Stimulated activated CD4-positive, alpha-beta T cell treated with anti-CD3 and anti-CD28 coated beads, Interleukin-4, amount 100 ng/mL, for 24 hours (primary cell): ENCODE data around the gene DLX5.
"Not testable (repeated sequence)": the region's sequence is repeated elsewhere in the genome, so short reads cannot be mapped to it uniquely, and the experiment has no call there.

ENCODE experiments used
- DNase-seq: peaks from one replicate; pipeline ENCODE4 v3.0.0-alpha.2; 2020

DLX5 gene

DNA sequence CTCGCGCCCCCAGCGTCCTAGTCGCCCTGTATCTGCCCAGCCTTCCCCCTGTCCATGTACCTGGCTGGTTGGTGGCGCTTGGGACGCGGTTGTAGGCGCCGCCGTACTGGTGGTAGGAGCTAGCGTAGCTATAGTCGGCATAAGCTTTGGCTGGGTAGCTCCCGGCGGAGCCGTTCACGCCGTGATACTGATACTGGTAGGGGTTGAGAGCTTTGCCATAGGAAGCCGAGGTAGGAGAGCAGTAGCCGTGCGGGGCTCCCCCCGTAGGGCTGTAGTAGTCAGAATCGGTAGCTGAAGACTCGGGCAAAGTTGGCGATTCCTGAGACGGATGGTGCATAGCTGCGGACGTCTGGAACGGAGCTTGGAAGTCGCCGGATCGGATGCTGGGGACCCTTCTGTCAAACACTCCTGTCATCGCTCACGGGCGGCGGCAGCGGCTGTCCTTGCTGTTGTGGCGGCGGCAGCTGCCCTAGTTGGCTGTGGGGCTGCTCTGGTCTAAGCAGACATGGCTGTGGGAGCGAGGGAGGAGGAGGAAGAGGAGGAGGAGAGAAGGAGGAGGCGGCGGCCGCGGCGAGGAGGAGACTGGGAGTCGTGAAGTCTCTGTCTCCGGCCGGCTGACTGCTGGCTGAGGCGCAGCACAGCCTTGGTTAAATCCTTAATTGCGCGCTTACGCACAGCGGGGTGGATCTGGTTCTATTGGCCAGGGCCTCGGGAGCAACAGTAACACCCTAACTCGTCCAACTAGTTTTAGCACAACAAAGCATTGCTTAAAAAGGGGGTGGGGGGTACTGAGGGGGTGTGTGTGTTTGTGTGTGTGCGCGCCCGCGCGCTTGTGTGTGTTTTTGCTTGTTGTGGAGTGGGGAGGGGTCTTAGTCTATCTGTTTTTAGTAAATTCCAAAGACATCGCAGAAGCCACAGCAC, at the start of gene DLX5:
Gene DLX5, minus strand, starts transcription at position 623 of the 921 bp plus-strand sequence. Its CDS starts 208 bp downstream, at position 415.
- no peak for DNase-seq

DNA sequence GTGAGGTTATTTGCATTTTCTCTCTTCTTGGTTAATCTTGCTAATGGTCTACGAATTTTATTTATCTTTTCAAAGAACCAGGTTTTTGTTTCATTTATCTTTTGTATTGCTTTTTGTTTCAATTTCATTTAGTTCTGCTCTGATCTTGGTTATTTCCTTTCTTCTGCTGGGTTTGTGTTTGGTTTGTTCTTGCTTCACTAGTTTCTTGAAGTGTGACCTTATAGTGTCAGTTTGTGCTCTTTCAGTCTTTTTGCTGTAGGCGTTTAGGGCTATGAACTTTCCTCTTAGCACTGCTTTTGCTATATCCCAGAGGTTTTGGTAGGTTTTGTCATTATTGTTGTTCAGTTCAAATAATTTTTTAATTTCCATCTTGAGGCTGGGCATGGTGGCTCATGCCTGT, 47.4 kb upstream of the DLX5 start:
- not testable (repeated sequence) for DNase-seq

DNA sequence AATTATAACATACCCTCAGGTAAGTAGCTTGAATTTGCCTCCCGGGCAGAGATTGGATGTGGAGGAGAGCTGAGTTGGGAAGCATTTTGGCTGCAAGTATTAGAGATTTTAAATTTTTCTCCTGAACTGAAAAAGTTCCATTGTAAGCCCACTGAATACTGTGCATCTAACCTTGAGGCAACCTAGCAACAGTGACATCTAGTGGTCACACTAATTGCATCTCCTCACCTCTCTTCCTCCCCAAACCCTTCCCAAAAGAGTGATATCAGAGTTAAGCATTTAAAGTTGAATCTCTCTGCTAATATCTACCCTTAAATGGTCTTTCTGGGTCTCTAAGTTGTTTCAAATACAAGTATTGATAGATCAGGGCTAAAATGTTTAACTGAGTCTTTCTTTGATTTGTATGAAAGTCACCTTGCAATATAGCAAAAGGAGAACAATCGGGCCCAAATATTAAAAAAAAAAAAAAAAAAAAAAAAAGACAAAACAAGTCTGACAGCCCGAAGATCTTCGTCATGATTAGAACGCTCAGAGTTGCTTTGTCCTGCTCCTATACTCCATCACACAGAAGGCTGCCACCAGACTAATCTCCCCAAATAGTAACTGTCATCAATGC, 40.4 kb upstream of the DLX5 start:
- DNase-seq = peak; percentile 32

- DNase-seq = no peak
Observed at GRCh38 chr7:97064020-97064419, 39.4 kb upstream of the DLX5 start.

DNA sequence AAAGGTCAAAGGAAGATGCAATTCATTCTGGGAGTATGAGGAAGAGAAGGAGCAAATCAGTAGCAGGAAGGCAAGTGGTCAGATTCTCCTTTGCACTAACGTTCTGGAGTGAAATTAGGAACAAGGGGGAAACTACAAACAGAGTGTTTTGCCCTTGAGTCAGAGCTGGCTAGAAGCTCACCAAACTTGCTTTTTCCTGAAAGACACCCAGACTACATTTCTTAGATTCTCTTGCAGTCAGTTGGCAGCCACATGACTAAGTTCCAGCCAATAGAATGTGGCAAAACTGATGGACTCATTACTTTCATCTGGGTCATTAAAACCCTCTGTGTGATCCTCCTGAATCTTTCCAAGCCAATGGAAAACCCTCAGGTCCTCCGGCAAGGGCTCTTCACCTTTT, 18.6 kb upstream of the DLX5 start:
- no peak for DNase-seq

DNA sequence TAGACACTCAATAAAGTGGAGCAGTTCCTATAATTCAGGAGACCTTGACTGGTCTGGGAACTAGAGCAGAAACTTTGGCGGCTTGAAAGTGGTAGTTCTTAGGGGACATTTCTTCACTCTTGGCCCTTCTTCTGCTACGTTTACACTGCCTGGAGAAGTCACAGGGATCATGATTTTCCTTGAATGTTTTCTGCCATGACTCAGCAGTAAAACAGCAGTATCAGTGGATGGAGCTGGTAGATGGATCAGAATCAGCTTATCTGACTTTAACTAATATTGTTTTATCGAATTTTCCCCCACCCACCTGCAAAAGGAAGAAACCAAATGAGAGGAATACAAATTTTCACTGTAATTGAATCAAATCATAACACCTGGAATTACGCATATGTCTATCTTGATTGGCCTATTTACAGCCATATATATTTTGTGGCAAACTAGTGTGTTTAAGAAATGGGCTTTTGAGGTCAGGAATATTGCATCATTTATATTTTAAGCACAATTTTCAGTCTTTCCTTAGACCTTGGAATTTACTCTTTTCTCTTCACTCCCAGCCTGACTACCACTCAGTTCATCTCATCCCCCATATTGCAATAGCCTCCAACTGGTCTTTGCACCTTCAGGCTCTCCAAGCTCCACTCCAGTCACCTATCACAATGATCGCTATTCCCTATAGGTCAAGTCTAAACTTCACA, 14.9 kb upstream of the DLX5 start:
- DNase-seq = no peak

- not testable (repeated sequence) for DNase-seq
Observed at GRCh38 chr7:97034213-97034852, 9.7 kb upstream of the DLX5 start.

- DNase-seq = peak; percentile 73
Observed at GRCh38 chr7:97027427-97028234, 3.0 kb upstream of the DLX5 start.

DNA sequence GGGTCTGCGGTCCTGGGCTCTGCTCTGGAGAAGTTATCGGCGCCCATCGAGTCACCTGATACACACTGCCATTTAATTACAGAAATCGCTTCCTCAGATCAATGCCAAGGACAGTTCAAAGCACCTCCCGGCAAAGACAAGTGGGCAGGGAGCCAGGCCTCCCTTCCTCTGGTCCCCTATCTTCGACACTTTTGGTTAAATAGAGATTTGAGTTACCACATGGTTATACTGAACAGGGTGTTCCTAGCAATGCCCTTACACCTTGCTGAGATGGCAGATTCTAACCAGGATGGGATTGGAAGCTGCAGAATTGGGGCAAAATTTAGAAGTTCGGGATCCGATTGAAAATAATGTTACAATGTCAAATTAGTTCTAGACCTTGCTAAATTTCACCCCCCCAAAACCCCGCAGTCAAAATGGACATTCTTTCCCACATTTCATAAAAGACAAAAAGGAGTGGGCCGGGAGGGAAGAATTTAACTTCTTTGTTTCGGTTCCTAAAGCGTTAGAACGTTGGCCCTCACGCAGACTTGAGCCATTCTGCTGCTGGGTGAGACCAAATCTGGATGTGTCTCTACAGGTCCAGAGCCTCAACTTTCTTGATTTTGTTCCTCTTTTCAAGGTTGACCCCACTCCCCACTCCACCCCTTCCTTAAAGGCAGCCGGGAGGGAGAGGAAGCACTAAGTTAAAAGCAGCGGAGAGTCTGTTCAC, 2.2 kb upstream of the DLX5 start:
- DNase-seq = no peak

GRCh38 chr7:97025983-97026714, 1.5 kb upstream of the DLX5 start:
- peak; percentile 10 for DNase-seq

GRCh38 chr7:97025130-97025499, 484 bp upstream of the DLX5 start:
- no peak for DNase-seq

GRCh38 chr7:97022491-97023306, 1.9 kb downstream of the DLX5 start:
- DNase-seq = no peak

DNA sequence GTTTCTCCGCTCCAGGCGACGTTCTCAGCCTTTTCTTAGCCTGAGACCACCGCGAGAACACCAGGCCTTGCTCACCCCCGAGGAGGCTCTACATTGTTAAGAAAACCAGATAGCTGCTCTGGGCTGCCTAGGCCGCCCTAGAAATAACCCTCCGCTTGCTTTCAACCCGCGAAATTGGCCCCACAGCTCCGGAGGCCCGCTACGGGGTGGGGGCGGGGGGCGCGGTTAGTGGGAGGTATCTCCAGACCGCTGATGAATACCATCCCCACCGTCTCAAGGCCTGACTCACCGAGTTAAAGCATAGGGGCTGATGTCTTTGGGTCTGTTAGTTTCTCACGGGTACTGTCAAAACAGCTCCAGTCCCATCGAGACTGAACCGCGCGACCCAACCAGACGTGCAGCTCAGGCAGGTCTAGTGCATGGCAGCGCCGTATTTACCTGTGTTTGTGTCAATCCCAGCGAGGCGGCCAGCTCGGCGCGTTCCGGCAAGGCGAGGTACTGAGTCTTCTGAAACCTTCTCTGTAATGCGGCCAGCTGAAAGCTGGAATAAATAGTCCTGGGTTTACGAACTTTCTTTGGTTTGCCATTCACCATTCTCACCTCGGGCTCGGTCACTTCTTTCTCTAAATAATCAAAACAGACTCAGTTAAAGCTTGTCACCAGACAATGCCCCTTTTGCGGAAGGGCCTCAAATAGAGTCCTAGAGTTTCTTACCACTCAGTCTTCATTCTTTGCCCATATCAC, 2.7 kb downstream of the DLX5 start:
- DNase-seq = no peak

DNA sequence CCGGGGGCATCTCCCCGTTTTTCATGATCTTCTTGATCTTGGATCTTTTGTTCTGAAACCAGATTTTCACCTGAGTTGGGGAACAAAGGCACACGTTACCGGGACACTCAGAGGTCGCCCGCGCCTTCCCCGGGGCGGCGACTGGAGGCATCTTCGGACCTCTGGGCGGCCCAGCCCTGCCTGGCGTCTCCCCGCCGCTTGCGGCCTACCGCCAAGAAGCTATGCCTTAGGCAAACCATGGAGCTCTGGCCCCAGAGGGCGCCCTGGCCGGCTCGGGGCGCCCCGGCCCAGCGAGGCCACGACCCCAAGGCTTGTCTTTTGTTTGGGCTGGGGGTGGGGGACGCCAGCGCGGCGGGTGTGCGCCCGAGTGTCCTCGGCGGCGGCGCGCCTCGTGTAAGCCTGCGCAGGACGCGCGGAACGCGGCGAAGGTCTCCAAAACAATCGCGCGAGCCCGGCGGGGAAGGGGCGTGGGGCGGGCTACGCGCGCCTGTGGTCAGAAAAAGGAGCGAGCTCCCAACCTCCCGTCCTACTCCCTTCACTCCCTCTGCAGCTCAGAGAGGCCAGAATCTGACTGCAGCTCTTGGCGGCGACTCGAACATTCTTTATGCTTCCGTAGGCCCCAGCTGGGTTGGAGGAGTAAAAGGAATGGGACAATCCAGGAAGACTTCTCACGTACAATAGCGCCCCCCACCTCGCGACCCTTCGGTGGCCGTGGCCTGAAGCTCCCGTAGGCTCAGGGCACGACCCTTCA, 3.5 kb downstream of the DLX5 start:
- DNase-seq = no peak

GRCh38 chr7:97020601-97020995, 4.0 kb downstream of the DLX5 start:
- no peak for DNase-seq

DNA sequence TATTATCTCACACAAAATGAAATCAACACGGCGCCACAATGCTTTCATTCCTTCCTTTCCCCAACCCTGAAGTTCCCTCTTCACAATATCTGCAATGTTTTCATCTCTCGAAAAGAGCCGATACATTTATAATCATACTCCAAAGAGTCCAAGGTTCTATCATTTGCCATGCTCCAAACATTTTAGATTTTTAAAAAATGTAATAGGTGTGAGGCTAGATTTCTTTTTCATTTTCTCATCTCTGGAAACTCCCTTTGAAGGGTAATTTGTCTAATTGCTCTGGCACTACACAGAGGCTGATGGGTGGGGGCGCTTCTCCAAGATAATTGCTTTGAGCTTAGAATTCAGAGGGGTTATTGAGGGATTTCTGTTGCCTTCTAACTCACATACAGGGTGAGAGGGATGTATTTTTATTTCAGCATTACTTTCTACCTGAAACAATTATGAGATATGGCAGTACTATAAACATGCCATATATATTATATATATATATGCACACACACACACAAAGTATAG, 4.9 kb downstream of the DLX5 start:
- DNase-seq = no peak

DNA sequence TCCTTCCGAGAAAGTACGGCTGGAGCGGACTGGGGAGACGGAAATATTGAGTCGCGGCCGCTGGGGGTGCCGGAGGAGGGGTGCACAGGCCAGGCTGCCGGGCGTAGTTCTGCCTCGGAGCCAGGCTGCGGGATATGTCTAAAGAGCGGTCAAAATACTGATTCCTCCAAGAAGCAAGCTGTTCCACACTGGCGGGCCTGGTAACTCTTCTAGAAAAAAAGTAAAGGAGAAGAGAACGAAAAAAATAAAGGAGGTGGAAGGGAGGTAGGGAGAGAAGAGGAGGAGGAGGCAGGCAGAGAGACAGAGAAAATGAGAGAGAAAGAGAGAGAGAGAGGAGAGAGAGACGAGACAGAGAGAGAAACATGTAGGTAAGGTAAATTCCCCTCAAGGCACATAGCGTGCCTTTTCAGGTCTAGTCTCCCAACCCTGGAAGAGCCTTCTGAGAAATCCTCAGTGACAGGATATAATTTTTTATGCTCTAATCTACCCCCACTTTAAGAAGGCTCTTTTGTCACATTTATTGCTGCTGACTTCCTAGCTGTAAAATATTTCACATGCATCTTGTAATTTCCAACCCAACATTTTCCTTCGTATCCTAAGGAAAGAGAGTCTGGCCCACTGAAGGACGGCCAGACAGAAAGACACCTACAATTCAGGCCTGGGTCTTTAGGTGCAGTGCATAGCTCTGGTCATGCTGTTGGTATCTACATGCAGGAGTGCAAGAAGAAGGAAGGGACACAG, 5.7 kb downstream of the DLX5 start:
- no peak for DNase-seq
